Pulmonary artery endothelial cell (primary cell): ENCODE results near the gene INVS. TPM values are rescaled to one million over a fixed set of nuclear protein-coding genes. Genes with fewer than 3 reads are reported as not detected.
"Not testable (repeated sequence)": the region's sequence is repeated elsewhere in the genome, so short reads cannot be mapped to it uniquely, and the experiment has no call there.

Experiments used
- DNase-seq: peaks from one replicate; pipeline ENCODE4 v3.0.0-alpha.2; 2011; ENCODE audit warnings: low read depth, low spot score
- total RNA-seq: library from RNA; depleted of rRNA; stranded (reverse); fragments of >200 nt; gene quantifications from 2 replicates; pipeline ENCODE4 v1.2.3, GENCODE V29; 2014

Gene INVS
- total RNA-seq, 1 donor from 2014 or later = 19.5 TPM

- DNase-seq = no peak
Observed at GRCh38 chr9:100196828-100197227, 97.8 kb downstream of the INVS start.

DNA sequence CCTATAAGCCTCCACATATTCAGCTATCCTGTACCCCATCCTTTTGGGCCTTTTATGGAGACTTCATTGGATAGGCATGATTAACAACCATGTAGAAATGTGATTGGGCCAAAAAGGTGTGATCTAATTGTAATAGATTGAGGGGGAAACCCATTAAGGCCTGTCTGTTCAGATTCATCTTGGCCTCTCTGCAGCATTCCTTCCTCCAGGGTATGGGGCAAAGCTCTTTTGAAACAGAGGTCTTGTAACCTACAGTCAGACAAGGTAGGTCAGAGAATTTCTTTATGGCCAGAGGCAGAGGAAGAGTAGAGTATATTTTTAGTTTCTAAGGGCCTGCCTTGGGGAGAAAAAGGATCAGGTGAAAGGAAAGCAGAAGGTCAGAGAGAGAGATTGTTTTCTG is 98.5 kb downstream of the INVS start:
- DNase-seq = no peak

GRCh38 chr9:100202806-100203205 is 103.8 kb downstream of the INVS start:
- DNase-seq = no peak

DNA sequence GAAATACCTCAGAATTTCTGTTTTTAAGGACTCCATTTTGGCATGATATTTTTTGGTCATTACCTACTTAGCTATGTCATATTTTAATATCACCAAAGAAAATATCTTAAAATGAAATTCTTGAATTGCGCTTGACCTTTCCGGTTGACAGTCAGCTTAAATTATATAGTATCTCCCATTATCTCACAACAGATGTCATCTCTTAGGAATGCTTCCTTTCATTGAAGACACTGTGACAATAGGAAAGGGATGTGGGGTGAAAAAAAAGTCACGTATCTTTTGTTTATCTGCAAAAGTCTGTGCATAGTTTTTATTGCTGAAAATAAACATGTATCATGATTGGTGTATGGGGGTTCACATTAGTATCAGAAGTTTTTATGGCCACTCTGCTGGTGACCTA is 105.8 kb downstream of the INVS start:
- no peak for DNase-seq

GRCh38 chr9:100206899-100207298 is 107.9 kb downstream of the INVS start:
- peak; percentile 47 for DNase-seq

DNA sequence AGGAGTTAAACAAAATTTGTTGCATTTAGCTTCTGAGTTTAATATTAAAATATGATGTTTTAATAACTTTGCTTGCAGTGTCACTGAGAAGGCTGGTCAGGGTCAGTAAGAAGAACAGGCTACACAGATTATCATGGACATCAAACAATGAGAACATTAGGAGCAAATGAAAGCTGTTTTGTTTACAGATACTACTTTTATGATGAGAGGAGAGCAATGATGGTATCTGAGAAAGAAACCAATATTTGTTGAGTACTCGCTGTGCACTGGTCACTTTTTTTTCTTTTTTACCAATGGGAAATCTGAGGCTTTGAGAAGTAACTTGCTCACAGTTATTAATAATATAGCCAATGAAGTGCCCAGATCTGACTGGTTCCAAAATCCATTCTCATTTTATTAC is 109.6 kb downstream of the INVS start:
- no peak for DNase-seq

DNA sequence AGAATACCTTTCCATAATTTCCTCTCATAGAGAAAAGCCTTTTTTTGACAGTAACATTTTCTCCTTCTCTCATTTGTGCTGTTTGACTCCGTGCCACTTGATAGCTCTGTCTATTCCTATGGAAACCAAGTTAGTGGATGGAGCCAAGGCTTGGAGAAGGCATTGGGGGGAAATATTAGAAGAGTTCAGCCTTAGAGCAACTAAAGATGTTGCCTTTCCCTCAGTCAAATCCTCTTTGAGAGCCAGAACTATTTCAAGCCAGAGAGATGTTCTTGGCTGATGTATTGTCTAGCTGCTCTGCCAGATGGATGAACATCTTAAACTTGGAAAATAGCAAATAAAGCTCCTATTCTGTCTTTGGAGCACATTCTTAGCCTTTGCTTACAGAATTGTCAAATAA is 112.4 kb downstream of the INVS start:
- no peak for DNase-seq

GRCh38 chr9:100213730-100214477 is 114.9 kb downstream of the INVS start:
- DNase-seq = no peak

DNA sequence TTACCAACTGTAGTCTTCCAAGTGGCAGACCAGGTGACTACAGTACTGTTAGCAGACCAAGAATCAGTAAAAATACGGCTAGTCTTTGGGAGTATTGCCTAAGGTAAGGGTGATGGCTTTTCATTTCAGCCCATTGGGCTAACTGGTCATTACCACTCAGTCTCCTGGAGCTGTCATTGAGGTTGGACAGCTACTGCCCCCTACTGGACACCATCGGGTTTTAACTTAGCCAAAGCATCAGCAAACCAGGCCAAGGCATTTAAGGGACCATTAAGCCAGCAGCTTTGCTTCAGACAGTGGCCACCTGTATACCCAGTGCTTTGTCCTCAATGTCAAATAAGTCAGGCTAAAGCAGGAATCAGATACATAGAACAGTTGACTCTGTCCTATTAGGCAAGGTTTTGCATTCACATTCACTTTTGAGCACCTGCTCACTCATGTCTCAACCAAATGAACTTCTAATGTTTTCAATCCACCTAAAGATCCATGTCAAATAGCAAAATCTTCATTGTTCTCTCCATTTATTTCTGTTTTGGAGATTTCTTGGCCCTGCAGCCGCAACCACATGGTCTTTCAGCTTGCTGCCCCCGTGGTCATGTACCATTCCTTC is 117.2 kb downstream of the INVS start:
- DNase-seq = peak; percentile 19

- no peak for DNase-seq
Observed at GRCh38 chr9:100217536-100217935, 118.5 kb downstream of the INVS start.

GRCh38 chr9:100219347-100219746 is 120.3 kb downstream of the INVS start:
- no peak for DNase-seq

DNA sequence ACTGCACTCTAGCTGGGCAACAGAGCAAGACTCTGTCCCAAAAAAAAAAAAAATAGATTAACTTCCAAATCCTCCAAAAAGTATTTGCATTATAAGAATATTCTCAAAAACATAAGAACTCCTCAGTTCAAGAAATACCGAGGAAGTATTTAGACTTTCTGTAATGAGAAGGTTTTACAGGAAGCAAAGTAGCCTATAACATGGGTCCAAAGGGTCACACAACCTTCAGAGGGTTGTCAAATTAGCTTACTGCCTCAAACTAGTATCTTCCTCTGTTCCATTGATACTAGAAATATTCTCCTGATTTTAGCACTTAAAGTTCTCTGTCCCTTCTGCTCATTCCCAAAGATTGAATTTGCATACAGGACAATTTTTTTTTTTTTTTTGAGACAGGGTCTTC is 121.9 kb downstream of the INVS start:
- no peak for DNase-seq

GRCh38 chr9:100221538-100221937 is 122.5 kb downstream of the INVS start:
- DNase-seq = no peak

DNA sequence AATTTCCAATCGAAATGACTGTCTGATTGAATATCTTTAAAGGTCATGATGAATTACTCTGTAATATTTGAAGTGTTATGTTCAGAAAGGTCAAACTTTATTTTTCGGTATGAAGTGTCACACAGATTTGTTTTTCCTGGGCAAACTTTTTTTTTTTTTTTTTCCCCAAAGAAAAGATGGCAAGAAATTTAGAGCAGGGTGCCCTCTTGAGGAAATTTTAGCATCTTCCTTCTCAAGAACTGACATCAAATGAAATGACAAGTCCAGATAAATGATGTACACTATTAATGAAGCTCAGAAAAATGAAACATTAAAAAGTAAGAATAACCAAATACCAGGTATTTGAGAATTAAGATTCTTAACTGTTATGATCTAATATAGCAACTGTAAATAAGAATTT is 123.6 kb downstream of the INVS start:
- no peak for DNase-seq

DNA sequence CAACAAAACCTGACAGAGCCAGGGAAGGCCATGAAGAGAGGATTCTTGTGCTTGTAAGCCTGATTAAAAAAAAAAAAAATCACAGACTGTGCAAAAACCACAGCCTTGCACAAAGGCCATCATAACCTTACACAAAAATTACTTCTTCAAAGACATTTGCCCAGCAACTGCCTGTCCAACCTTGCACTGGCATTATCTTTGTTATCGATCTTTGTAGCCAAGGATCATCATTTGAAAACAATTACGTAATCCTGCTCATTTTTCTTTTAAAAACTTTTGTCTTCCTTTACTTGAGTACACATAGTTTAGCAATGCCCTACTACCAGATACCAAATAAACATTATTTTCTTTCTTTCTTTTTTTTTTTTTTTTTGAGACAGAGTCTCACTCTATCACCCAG is 128.6 kb downstream of the INVS start:
- DNase-seq = no peak

GRCh38 chr9:100228352-100228869 is 129.4 kb downstream of the INVS start:
- no peak for DNase-seq

DNA sequence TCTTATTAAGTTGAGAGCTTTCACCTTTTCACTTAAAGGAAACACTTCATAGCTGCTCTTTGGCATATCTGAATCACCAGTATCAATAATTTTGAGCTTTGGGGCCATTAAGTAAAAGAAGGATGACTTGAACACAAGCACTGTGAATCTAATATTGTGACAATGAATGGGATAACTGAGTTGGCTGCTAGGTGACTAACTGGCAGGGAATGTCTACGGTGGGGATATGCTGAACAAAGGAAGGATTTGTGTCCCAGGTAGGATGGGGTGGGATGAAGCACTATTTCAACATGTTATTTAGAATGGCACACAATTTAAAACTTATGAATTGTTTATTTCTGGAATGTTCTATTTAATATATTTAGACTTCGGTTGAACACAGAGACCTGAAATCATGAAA is 130.1 kb downstream of the INVS start:
- DNase-seq = no peak

GRCh38 chr9:100229561-100229960 is 130.5 kb downstream of the INVS start:
- no peak for DNase-seq

GRCh38 chr9:100236986-100237385 is 137.9 kb downstream of the INVS start:
- not testable (repeated sequence) for DNase-seq

DNA sequence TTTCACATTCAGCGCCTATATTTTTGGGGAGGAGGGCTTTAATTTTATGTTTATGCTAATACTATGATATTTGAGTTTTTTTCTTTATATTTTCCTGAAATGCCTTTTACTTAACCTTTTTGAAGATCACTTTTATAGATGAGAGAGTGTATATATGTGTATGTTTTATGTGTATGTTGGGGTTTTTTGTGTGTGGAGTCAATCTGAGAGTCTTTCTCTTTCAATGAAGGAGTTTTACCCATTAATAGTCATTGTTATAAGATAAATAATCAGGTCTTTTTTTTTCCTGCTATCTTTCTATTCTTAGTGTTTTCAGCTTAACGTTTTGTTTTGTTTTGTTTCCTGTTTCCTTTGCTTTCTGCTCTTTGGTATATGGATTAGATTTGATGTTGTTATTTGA is 141.5 kb downstream of the INVS start:
- no peak for DNase-seq

DNA sequence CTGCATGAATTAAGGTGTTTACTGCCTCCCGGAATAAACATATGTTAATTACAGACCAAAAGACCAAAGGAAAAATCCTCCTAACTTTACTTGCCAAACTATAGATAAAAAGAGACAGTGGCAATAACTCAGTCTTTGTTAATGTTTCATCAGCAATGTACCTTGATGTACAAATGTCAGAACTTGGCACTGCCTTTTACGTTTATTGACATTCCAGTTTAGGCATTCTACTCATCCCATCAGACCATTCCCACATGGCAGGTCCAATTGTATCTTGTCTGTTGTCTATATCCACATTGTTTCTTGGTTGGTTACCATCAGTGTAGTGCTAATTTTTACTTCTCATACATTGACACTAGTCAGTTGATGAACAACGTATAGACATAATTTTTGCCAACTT is 168.2 kb downstream of the INVS start:
- DNase-seq = no peak

- no peak for DNase-seq
Observed at GRCh38 chr9:100268271-100268670, 169.2 kb downstream of the INVS start.

DNA sequence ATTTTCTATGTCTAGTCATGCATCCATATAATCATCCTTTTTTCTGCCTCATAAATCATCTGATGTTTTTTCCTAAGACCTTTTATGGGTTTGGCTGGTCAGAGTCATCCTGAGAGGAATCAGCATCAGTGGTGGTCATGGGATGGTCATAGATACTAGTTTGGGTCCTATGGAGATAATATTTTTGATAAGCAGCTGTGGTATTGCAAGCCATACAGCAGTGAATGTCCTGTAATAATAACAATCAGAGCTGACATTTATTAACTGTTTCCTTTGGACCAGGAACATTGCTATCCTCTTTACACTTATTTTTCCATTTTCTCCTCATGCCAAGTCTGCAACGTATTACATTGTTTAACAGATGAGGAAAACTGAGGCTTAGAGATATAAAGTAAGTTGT is 170.6 kb downstream of the INVS start:
- DNase-seq = no peak
